Neural cell (in vitro differentiated cells): ENCODE measurements around the gene SLC12A5. TPM values are rescaled to one million over a fixed set of nuclear protein-coding genes. Genes with fewer than 3 reads are reported as not detected.
"Not testable (repeated sequence)": the region's sequence is repeated elsewhere in the genome, so short reads cannot be mapped to it uniquely, and the experiment has no call there.

ENCODE experiments used
- H2AFZ ChIP-seq: fragments of 200-600, 300-800 bp; sonication (generic), shearing (Covaris generic); 2 replicates; pipeline ENCODE4 v1.6.0; 2014; ENCODE audit warnings: low read depth, mild to moderate bottlenecking, antibody characterized with exemption, low read length, moderate library complexity
- H3F3A ChIP-seq: fragments of 200-600 bp; shearing (Covaris generic); 2 replicates; pipeline ENCODE4 v1.6.1; 2016; ENCODE audit warnings: mild to moderate bottlenecking, moderate library complexity, mixed read lengths, antibody characterized with exemption, low read length; ENCODE audit not compliant: insufficient read depth, poor library complexity, severe bottlenecking
- H3K27ac ChIP-seq: fragments of 200-600, 300-800 bp; sonication (generic), shearing (Covaris generic); 2 replicates; pipeline ENCODE4 v1.5.1; 2014; ENCODE audit warnings: mild to moderate bottlenecking, low read length, moderate library complexity
- H3K27me3 ChIP-seq: fragments of 300-800, 200-600 bp; sonication (generic), shearing (Covaris generic); 2 replicates; pipeline ENCODE4 v1.6.0; 2014; ENCODE audit warnings: mild to moderate bottlenecking, low read depth, low read length, moderate library complexity; ENCODE audit not compliant: insufficient read depth
- H3K36me3 ChIP-seq: fragments of 300-800, 200-600 bp; sonication (generic), shearing (Covaris generic); 2 replicates; pipeline ENCODE4 v1.5.1; 2014; ENCODE audit warnings: mild to moderate bottlenecking, antibody characterized with exemption, low read length, moderate library complexity; ENCODE audit not compliant: insufficient read depth
- H3K4me2 ChIP-seq: fragments of 300-800, 200-600 bp; sonication (generic), shearing (Covaris generic); 2 replicates; pipeline ENCODE4 v1.6.0; 2014; ENCODE audit warnings: mild to moderate bottlenecking, low read length
- H3K4me3 ChIP-seq: fragments of 300-800, 200-600 bp; sonication (generic), shearing (Covaris generic); 2 replicates; pipeline ENCODE4 v1.5.1; 2014; ENCODE audit warnings: mild to moderate bottlenecking, low read length, moderate library complexity
- H3K79me2 ChIP-seq: fragments of 200-600 bp; shearing (Covaris generic); replicated peaks from 2 replicates; pipeline ENCODE4 v1.6.0; 2014; ENCODE audit warnings: mild to moderate bottlenecking, low read length, moderate library complexity; ENCODE audit not compliant: insufficient read depth
- H3K9ac ChIP-seq: fragments of 300-800, 200-600 bp; sonication (generic), shearing (Covaris generic); 2 replicates; pipeline ENCODE4 v1.6.1; 2016; ENCODE audit warnings: mild to moderate bottlenecking, low read length, mixed read lengths
- H3K9me2 ChIP-seq: fragments of 200-600 bp; shearing (Covaris generic); 2 replicates; pipeline ENCODE4 v1.6.1; 2016; ENCODE audit warnings: mild to moderate bottlenecking, low read length, mixed read lengths; ENCODE audit not compliant: insufficient read depth
- H3K9me3 ChIP-seq: fragments of 200-600, 300-800 bp; sonication (generic), shearing (Covaris generic); 2 replicates; pipeline ENCODE4 v1.6.1; 2016; ENCODE audit warnings: mild to moderate bottlenecking, mixed run types, low read length, moderate library complexity, mixed read lengths
- H4K20me1 ChIP-seq: fragments of 200-600 bp; shearing (Covaris generic); 2 replicates; pipeline ENCODE4 v1.6.1; 2016; ENCODE audit warnings: mild to moderate bottlenecking, mixed run types; ENCODE audit not compliant: insufficient read depth
- EP300 ChIP-seq: fragments of 450-650 bp; conservative IDR thresholded peaks from 2 replicates; pipeline ENCODE4 v1.6.1; 2014; ENCODE audit warnings: antibody characterized with exemption, mild to moderate bottlenecking, moderate library complexity; ENCODE audit not compliant: poor library complexity, severe bottlenecking
- EZH2 ChIP-seq: fragments of 200-600, 300-800 bp; shearing (Covaris generic), sonication (generic); IDR thresholded peaks from 2 replicates; pipeline ENCODE4 v1.6.1; 2014; ENCODE audit warnings: antibody characterized with exemption, low read length, borderline replicate concordance, mild to moderate bottlenecking; ENCODE audit not compliant: insufficient read depth, poor library complexity, severe bottlenecking
- MXI1 ChIP-seq: fragments of 450-650 bp; conservative IDR thresholded peaks from 2 replicates; pipeline ENCODE4 v1.6.1; 2014; ENCODE audit warnings: antibody characterized with exemption, mild to moderate bottlenecking; ENCODE audit not compliant: poor library complexity, severe bottlenecking
- POLR2AphosphoS5 ChIP-seq: IDR thresholded peaks from 2 replicates; pipeline ENCODE4 v1.6.1; 2012
- RAD21 ChIP-seq: fragments of 450-650 bp; conservative IDR thresholded peaks from 2 replicates; pipeline ENCODE4 v1.6.1; 2014; ENCODE audit warnings: antibody characterized with exemption, mild to moderate bottlenecking, moderate library complexity
- SMC3 ChIP-seq: fragments of 450-650 bp; conservative IDR thresholded peaks from 2 replicates; pipeline ENCODE4 v1.6.1; 2014; ENCODE audit warnings: antibody characterized with exemption, mild to moderate bottlenecking, moderate library complexity; ENCODE audit not compliant: poor library complexity
- TAF1 ChIP-seq: IDR thresholded peaks from 2 replicates; pipeline ENCODE4 v1.6.1; 2012; ENCODE audit warnings: low read depth
- polyA plus RNA-seq: library from polyadenylated mRNA; depleted of rRNA; stranded (reverse); fragments of >200 nt; gene quantifications from 2 replicates; pipeline ENCODE4 v1.2.3, GENCODE V29; 2014
- TF ChIP-seq, protein P1 (sequence below): IDR thresholded peaks from 2 replicates; pipeline ENCODE4 v1.6.1; 2012; ENCODE audit warnings: borderline replicate concordance
- TF ChIP-seq, protein P2 (sequence below): fragments of 450-650 bp; IDR thresholded peaks from 2 replicates; pipeline ENCODE4 v1.5.1; 2014; ENCODE audit warnings: antibody characterized with exemption, mild to moderate bottlenecking, moderate library complexity; ENCODE audit not compliant: poor library complexity, severe bottlenecking

The SLC12A5 gene
- polyA plus RNA-seq, 1 donor from 2014 or later, result 53.1 TPM

DNA sequence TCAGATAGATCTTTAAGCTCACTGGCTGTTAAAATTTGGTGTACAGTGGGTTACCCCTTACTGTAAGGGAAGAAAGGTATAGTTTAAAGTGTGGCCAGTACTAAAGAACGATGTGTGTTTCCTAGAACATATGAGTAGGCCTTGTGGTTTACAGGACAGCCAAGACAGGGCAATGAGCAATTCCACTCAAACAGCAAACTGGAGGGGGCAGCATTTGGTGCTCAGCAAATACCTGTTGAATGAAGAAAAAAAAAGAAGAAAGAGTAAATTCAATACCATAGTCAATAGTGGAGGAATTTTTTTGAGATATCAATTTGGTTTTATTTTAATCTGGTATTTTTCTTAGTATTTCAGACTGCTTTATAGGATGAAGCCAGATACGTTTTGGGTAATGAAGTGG, 64.5 kb downstream of the SLC12A5 start:
- Histone ChIP-seq H3K27me3 (no peaks in the 10 kb centered on the region), H3K9me2 (no peaks in the 10 kb centered on the region), H3K4me2 (no peak overlapping the region), H4K20me1 (no peaks in the 10 kb centered on the region), H3K27ac (no peak overlapping the region), H3K36me3 (no peaks in the 10 kb centered on the region), H3K4me3 (no peak overlapping the region), H2AFZ (no peak overlapping the region), H3K9ac (no peak overlapping the region), H3K79me2 (peaks cover 9% of the 10 kb centered on the region), H3F3A (no peaks in the 10 kb centered on the region), H3K9me3 (no peaks in the 10 kb centered on the region)
- TF ChIP-seq POLR2AphosphoS5, result no peak
- TF ChIP-seq, protein P1, sequence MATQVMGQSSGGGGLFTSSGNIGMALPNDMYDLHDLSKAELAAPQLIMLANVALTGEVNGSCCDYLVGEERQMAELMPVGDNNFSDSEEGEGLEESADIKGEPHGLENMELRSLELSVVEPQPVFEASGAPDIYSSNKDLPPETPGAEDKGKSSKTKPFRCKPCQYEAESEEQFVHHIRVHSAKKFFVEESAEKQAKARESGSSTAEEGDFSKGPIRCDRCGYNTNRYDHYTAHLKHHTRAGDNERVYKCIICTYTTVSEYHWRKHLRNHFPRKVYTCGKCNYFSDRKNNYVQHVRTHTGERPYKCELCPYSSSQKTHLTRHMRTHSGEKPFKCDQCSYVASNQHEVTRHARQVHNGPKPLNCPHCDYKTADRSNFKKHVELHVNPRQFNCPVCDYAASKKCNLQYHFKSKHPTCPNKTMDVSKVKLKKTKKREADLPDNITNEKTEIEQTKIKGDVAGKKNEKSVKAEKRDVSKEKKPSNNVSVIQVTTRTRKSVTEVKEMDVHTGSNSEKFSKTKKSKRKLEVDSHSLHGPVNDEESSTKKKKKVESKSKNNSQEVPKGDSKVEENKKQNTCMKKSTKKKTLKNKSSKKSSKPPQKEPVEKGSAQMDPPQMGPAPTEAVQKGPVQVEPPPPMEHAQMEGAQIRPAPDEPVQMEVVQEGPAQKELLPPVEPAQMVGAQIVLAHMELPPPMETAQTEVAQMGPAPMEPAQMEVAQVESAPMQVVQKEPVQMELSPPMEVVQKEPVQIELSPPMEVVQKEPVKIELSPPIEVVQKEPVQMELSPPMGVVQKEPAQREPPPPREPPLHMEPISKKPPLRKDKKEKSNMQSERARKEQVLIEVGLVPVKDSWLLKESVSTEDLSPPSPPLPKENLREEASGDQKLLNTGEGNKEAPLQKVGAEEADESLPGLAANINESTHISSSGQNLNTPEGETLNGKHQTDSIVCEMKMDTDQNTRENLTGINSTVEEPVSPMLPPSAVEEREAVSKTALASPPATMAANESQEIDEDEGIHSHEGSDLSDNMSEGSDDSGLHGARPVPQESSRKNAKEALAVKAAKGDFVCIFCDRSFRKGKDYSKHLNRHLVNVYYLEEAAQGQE, result no peak
- no peak for TF ChIP-seq EZH2
- TF ChIP-seq EP300, result no peak
- no peak for TF ChIP-seq SMC3
- no peak for TF ChIP-seq RAD21
- TF ChIP-seq, protein P2, sequence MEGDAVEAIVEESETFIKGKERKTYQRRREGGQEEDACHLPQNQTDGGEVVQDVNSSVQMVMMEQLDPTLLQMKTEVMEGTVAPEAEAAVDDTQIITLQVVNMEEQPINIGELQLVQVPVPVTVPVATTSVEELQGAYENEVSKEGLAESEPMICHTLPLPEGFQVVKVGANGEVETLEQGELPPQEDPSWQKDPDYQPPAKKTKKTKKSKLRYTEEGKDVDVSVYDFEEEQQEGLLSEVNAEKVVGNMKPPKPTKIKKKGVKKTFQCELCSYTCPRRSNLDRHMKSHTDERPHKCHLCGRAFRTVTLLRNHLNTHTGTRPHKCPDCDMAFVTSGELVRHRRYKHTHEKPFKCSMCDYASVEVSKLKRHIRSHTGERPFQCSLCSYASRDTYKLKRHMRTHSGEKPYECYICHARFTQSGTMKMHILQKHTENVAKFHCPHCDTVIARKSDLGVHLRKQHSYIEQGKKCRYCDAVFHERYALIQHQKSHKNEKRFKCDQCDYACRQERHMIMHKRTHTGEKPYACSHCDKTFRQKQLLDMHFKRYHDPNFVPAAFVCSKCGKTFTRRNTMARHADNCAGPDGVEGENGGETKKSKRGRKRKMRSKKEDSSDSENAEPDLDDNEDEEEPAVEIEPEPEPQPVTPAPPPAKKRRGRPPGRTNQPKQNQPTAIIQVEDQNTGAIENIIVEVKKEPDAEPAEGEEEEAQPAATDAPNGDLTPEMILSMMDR, result no peak
- TF ChIP-seq TAF1, result no peak
- no peak for TF ChIP-seq MXI1

DNA sequence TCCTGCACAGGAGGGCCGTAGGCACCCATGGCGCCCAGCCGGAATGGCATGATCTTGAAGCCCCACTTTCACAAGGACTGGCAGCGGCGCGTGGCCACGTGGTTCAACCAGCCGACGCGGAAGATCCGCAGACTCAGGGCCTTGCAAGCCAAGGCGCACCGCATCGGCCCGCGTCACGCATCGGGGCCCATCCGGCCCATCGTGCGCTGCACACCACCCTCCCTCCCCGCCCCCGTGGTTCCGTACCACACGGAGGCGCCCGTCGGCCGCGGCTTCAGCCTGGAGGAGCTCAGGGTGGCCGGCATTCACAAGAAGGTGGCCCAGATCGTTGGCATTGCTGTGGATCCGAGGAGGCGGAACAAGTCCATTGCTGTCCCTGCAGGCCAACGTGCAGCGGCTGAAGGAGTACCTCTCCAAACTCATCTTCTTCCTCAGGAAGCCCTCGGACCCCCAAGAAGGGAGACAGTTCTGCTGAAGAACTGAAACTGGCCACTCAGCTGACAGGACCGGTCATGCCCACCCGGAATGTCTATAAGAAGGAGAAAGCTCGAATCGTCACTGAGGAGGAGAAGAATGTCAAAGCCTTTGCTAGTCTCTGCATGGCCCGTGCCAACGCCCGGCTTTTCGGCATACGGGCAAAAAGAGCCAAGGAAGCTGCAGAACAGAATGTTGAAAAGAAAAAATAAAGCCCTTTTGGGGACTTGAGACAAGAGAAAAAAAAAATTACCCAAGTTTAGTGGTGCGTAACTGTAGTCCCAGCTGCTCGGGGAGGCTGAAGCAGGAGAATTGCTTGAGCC, 70.7 kb downstream of the SLC12A5 start:
- no peaks in the 10 kb centered on the region for H3K27me3 ChIP-seq
- no peak overlapping the region for H3K9ac ChIP-seq
- no peaks in the 10 kb centered on the region for H3K9me3 ChIP-seq
- no peak overlapping the region for H3K27ac ChIP-seq
- H4K20me1 ChIP-seq, result no peaks in the 10 kb centered on the region
- H3K4me2 ChIP-seq, result no peak overlapping the region
- H2AFZ ChIP-seq, result no peak overlapping the region
- H3F3A ChIP-seq, result no peaks in the 10 kb centered on the region
- no peaks in the 10 kb centered on the region for H3K79me2 ChIP-seq
- H3K9me2 ChIP-seq, result no peaks in the 10 kb centered on the region
- TF ChIP-seq RAD21 (no peak), TAF1 (no peak), SMC3 (no peak), MXI1 (no peak), POLR2AphosphoS5 (no peak), EP300 (no peak), EZH2 (no peak)
- TF ChIP-seq, protein P2, result no peak
- TF ChIP-seq, protein P1, result no peak
- no peak overlapping the region for H3K4me3 ChIP-seq
- no peaks in the 10 kb centered on the region for H3K36me3 ChIP-seq

DNA sequence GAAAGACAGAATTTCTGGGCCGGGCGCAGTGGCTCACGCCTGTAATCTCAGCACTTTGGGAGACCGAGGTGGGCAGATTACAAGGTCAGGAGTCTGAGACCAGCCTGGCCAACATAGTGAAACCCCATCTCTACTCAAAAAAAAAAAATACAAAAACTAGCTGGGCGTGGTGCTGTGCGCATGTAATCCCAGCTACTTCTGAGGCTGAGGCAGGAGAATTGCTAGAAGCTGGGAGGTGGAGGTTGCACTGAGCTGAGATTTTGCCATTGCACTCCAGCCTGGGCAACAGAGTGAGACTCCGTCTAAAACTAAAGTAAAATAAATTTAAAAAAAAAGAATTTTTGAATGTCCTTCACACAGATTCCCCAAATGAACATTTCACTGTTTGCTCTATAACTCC, 71.4 kb downstream of the SLC12A5 start:
- H3F3A ChIP-seq, H3K4me2 ChIP-seq, H4K20me1 ChIP-seq, H2AFZ ChIP-seq, H3K36me3 ChIP-seq, H3K79me2 ChIP-seq, H3K9me2 ChIP-seq, H3K4me3 ChIP-seq, H3K27me3 ChIP-seq, H3K27ac ChIP-seq, H3K9me3 ChIP-seq, H3K9ac ChIP-seq: not testable (repeated sequence)
